NK-92 (cell line): ENCODE data around the gene PHOSPHO1.

Experiments used
- DNase-seq: peaks from one replicate; lab custom pipeline; 2025; ENCODE audit not compliant: unreplicated experiment; lab: John Stamatoyannopoulos, UW

The PHOSPHO1 gene

GRCh38 chr17:49244839-49245238 is 14.3 kb upstream of the PHOSPHO1 start:
- no peak for DNase-seq

GRCh38 chr17:49242813-49243212 is 12.2 kb upstream of the PHOSPHO1 start:
- DNase-seq, result no peak

- DNase-seq, result no peak
Measured at GRCh38 chr17:49241692-49242397, 11.3 kb upstream of the PHOSPHO1 start.

GRCh38 chr17:49241040-49241439 is 10.5 kb upstream of the PHOSPHO1 start:
- no peak for DNase-seq

GRCh38 chr17:49240619-49241018 is 10.0 kb upstream of the PHOSPHO1 start:
- no peak for DNase-seq

GRCh38 chr17:49239963-49240362 is 9.4 kb upstream of the PHOSPHO1 start:
- no peak for DNase-seq

- DNase-seq, result no peak
Measured at GRCh38 chr17:49235896-49236295, 5.3 kb upstream of the PHOSPHO1 start.

GRCh38 chr17:49234509-49235080 is 4.0 kb upstream of the PHOSPHO1 start:
- no peak for DNase-seq

GRCh38 chr17:49231563-49231894 is 942 bp upstream of the PHOSPHO1 start:
- DNase-seq, result no peak

- no peak for DNase-seq
Measured at GRCh38 chr17:49229805-49230600, 584 bp downstream of the PHOSPHO1 start.

- no peak for DNase-seq
Measured at GRCh38 chr17:49229076-49229804, 1.3 kb downstream of the PHOSPHO1 start.

GRCh38 chr17:49227436-49228261 is 2.9 kb downstream of the PHOSPHO1 start:
- DNase-seq, result peak; percentile 19

- no peak for DNase-seq
Measured at GRCh38 chr17:49226771-49227435, 3.7 kb downstream of the PHOSPHO1 start.

GRCh38 chr17:49225554-49226236 is 4.9 kb downstream of the PHOSPHO1 start:
- no peak for DNase-seq

- no peak for DNase-seq
Measured at GRCh38 chr17:49224997-49225337, 5.6 kb downstream of the PHOSPHO1 start.

- no peak for DNase-seq
Measured at GRCh38 chr17:49224198-49224996, 6.2 kb downstream of the PHOSPHO1 start.

- no peak for DNase-seq
Measured at GRCh38 chr17:49223517-49224197, 6.9 kb downstream of the PHOSPHO1 start.

- no peak for DNase-seq
Measured at GRCh38 chr17:49223168-49223516, 7.4 kb downstream of the PHOSPHO1 start.
